ENCODE data around the gene ADAM23.

DNA sequence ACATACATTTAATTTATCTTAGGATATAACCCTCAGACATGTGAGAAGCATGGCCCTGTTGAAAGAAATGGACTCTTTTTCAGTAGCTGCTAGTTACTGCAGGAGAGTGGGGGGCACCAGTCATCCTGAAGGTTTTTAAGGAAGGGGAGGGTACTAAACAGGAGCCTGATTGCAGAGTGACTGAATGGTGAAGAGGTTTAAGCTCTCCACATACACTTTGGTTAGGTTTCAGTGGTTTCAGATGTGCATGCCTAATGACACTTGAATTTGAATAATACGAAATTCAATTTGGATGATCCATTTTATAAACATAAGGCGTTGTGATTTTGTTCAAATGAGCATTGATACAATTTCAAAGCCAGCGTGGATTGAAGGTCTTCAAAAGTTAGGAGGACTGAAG lies 188.0 kb downstream of the ADAM23 start:
- no peak for TF ChIP-seq POLR2AphosphoS5 (IDR thresholded peaks at IDR 0.05; ENCODE audit: borderline replicate concordance, low read depth, low read length)
- TF ChIP-seq EZH2 (IDR thresholded peaks at IDR 0.05) = no peak

All from SK-N-MC (cell line).